Measurements from ENCODE around the gene POU2F3. TPM values are rescaled to one million over a fixed set of nuclear protein-coding genes. Genes with fewer than 3 reads are reported as not detected.
A peak's percentile ranks its signal among the peaks of the same experiment; 100 is the strongest.

The POU2F3 gene
- total and polyA plus RNA-seq, 2 experiments from 2014 or later: 0.15 to 0.40 TPM

GRCh38 chr11:120228794-120229384 lies 11.1 kb upstream of the POU2F3 start:
- Histone ChIP-seq H3K9me3 (ENCODE audit: low read depth) (no peaks in the 10 kb centered on the region), H3K27ac (no peak overlapping the region), H3K4me1 (ENCODE audit: low read depth) (no peaks in the 10 kb centered on the region), H3K4me3 (no peak overlapping the region), H3K36me3 (no peaks in the 10 kb centered on the region), H3K27me3 (peaks cover 42% of the 10 kb centered on the region)
- DNase-seq (ENCODE audit: low read depth in 1 of 2, low spot score in 1 of 2): no peak
- TF ChIP-seq, protein P1, sequence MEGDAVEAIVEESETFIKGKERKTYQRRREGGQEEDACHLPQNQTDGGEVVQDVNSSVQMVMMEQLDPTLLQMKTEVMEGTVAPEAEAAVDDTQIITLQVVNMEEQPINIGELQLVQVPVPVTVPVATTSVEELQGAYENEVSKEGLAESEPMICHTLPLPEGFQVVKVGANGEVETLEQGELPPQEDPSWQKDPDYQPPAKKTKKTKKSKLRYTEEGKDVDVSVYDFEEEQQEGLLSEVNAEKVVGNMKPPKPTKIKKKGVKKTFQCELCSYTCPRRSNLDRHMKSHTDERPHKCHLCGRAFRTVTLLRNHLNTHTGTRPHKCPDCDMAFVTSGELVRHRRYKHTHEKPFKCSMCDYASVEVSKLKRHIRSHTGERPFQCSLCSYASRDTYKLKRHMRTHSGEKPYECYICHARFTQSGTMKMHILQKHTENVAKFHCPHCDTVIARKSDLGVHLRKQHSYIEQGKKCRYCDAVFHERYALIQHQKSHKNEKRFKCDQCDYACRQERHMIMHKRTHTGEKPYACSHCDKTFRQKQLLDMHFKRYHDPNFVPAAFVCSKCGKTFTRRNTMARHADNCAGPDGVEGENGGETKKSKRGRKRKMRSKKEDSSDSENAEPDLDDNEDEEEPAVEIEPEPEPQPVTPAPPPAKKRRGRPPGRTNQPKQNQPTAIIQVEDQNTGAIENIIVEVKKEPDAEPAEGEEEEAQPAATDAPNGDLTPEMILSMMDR (IDR thresholded peaks at IDR 0.05; ENCODE audit: low read depth, low read length): no peak

- DNase-seq (ENCODE audit: low read depth in 1 of 2, low spot score in 1 of 2): peak; percentile 34 to 49
- peaks cover 42% of the 10 kb centered on the region for H3K27me3 ChIP-seq
- no peaks in the 10 kb centered on the region for H3K9me3 ChIP-seq (ENCODE audit: low read depth)
- H3K27ac ChIP-seq: no peak overlapping the region
- H3K36me3 ChIP-seq: no peaks in the 10 kb centered on the region
- TF ChIP-seq, protein P1 (IDR thresholded peaks at IDR 0.05; ENCODE audit: low read depth, low read length): peak; percentile 73
- H3K4me3 ChIP-seq: no peak overlapping the region
- H3K4me1 ChIP-seq (ENCODE audit: low read depth): no peaks in the 10 kb centered on the region
These were observed 10.2 kb upstream of the POU2F3 start for GRCh38 chr11:120229451-120230424.

GRCh38 chr11:120230433-120231071 lies 9.4 kb upstream of the POU2F3 start:
- DNase-seq (ENCODE audit: low read depth in 1 of 2, low spot score in 1 of 2): no peak
- no peak overlapping the region for H3K4me3 ChIP-seq
- H3K27ac ChIP-seq: no peak overlapping the region
- H3K9me3 ChIP-seq (ENCODE audit: low read depth): no peaks in the 10 kb centered on the region
- H3K4me1 ChIP-seq (ENCODE audit: low read depth): no peaks in the 10 kb centered on the region
- TF ChIP-seq, protein P1 (IDR thresholded peaks at IDR 0.05; ENCODE audit: low read depth, low read length): no peak
- no peaks in the 10 kb centered on the region for H3K36me3 ChIP-seq
- H3K27me3 ChIP-seq: peaks cover 39% of the 10 kb centered on the region

- Histone ChIP-seq H3K4me3 (no peak overlapping the region), H3K27me3 (peaks cover 39% of the 10 kb centered on the region), H3K4me1 (ENCODE audit: low read depth) (no peaks in the 10 kb centered on the region), H3K36me3 (no peaks in the 10 kb centered on the region), H3K9me3 (ENCODE audit: low read depth) (no peaks in the 10 kb centered on the region), H3K27ac (no peak overlapping the region)
- no peak for DNase-seq (ENCODE audit: low read depth in 1 of 2, low spot score in 1 of 2)
- TF ChIP-seq, protein P1 (IDR thresholded peaks at IDR 0.05; ENCODE audit: low read depth, low read length): no peak
These were observed 8.0 kb upstream of the POU2F3 start for GRCh38 chr11:120231963-120232362.

GRCh38 chr11:120233207-120233803 lies 6.6 kb upstream of the POU2F3 start:
- Histone ChIP-seq H3K4me3 (no peak overlapping the region), H3K4me1 (ENCODE audit: low read depth) (no peaks in the 10 kb centered on the region), H3K27me3 (peaks cover 51% of the 10 kb centered on the region), H3K27ac (no peak overlapping the region), H3K9me3 (ENCODE audit: low read depth) (no peaks in the 10 kb centered on the region), H3K36me3 (no peaks in the 10 kb centered on the region)
- no peak for DNase-seq (ENCODE audit: low read depth in 1 of 2, low spot score in 1 of 2)
- TF ChIP-seq, protein P1 (IDR thresholded peaks at IDR 0.05; ENCODE audit: low read depth, low read length): no peak
